Neuron (in vitro differentiated cells): ENCODE results near the gene ANKRD2.
"Not testable (repeated sequence)": the region's sequence is repeated elsewhere in the genome, so short reads cannot be mapped to it uniquely, and the experiment has no call there.

Experiments used
- H2AFZ ChIP-seq: one replicate; pipeline ENCODE4 v1.6.1; 2013; ENCODE audit warnings: low read depth, mild to moderate bottlenecking, inconsistent platforms, low read length, moderate library complexity
- H3K27me3 ChIP-seq: one replicate; pipeline ENCODE4 v1.6.1; 2013; ENCODE audit warnings: low read length; ENCODE audit not compliant: insufficient read depth
- H3K36me3 ChIP-seq: one replicate; pipeline ENCODE4 v1.6.1; 2013; ENCODE audit warnings: low read length; ENCODE audit not compliant: insufficient read depth
- H3K4me1 ChIP-seq: one replicate; pipeline ENCODE4 v1.6.1; 2013; ENCODE audit warnings: low read length; ENCODE audit not compliant: insufficient read depth
- H3K4me3 ChIP-seq: 2 replicates; pipeline ENCODE4 v1.5.1; 2013; ENCODE audit warnings: mild to moderate bottlenecking, low read length, moderate library complexity
- H3K9me3 ChIP-seq: one replicate; pipeline ENCODE4 v1.6.1; 2013; ENCODE audit warnings: low read length

The ANKRD2 gene

GRCh38 chr10:97572214-97572989, at the start of gene ANKRD2:
TSS of gene ANKRD2 (plus strand) at chr10:97572779. CDS start at chr10:97572789, 10 bp downstream.
- Histone ChIP-seq H3K36me3 (no peaks in the 10 kb centered on the region), H3K4me1 (peaks cover 6% of the 10 kb centered on the region), H3K4me3 (no peak within 1 kb of the TSS), H3K27me3 (peaks cover 3% of the 10 kb centered on the region), H3K9me3 (no peaks in the 10 kb centered on the region), H2AFZ (no peak within 1 kb of the TSS)

DNA sequence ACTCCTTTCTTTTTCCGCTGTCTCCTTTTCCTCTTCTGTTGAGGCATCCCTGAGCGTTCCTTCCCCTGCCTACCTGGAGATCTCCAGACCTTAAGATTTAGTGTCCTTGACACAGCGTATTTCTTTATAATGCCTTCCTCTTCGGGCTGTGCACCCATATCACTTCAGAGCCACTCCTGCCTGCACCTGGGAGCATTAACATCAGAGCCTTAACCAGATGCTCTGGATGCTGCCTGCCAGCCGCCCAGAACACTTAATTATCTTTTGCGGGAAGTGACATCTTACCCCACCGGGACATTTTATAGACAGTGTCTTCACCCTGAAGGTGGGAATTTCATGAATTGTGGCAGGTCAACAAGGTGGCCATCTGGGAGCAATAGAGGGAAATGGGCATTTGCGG, 49.6 kb upstream of the ANKRD2 start:
- no peak overlapping the region for H3K4me3 ChIP-seq
- no peaks in the 10 kb centered on the region for H3K9me3 ChIP-seq
- H3K27me3 ChIP-seq = no peaks in the 10 kb centered on the region
- peaks cover 18% of the 10 kb centered on the region for H3K4me1 ChIP-seq
- H3K36me3 ChIP-seq = no peaks in the 10 kb centered on the region
- H2AFZ ChIP-seq = no peak overlapping the region

DNA sequence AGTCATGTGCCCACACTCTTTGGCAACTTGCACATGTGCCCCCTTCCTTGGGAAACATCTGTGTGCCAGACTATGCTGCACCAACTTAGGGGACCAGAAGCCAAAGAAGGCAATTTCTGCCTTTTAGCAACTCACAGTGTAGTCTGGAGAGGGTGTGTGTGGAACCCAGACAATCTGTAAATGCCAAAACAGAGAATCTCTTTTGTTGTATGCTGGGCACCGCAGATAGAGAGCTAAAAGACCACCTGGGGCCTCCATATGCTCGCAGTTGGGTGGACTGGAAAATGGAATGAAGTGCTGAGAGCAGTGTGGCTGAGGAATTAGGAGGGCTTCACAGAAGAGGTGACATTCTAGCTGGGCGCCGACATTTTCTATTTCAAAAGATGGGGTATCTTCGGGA, 47.5 kb upstream of the ANKRD2 start:
- H2AFZ ChIP-seq = no peak overlapping the region
- H3K4me3 ChIP-seq = no peak overlapping the region
- peaks cover 2% of the 10 kb centered on the region for H3K9me3 ChIP-seq
- no peaks in the 10 kb centered on the region for H3K27me3 ChIP-seq
- no peaks in the 10 kb centered on the region for H3K36me3 ChIP-seq
- no peaks in the 10 kb centered on the region for H3K4me1 ChIP-seq

GRCh38 chr10:97525683-97526110, 46.9 kb upstream of the ANKRD2 start:
- no peak overlapping the region for H2AFZ ChIP-seq
- no peaks in the 10 kb centered on the region for H3K36me3 ChIP-seq
- H3K27me3 ChIP-seq = no peaks in the 10 kb centered on the region
- H3K9me3 ChIP-seq = peaks cover 2% of the 10 kb centered on the region
- no peaks in the 10 kb centered on the region for H3K4me1 ChIP-seq
- no peak overlapping the region for H3K4me3 ChIP-seq

DNA sequence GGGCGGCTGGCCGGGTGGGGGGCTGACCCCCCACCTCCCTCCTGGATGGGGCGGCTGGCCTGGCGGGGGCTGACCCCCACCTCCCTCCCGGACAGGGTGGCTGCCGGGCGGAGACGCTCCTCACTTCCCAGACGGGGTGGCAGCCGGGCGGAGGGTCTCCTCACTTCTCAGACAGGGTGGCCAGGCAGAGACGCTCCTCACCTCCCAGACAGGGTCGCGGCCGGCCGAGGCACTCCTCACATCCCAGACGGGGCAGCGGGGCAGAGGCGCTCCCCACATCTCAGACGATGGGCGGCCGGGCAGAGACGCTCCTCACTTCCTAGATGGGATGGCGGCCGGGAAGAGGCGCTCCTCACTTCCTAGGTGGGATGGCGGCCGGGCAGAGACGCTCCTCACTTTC, 43.7 kb upstream of the ANKRD2 start:
- not testable (repeated sequence) for H3K27me3 ChIP-seq, H3K4me1 ChIP-seq, H3K4me3 ChIP-seq, H3K9me3 ChIP-seq, H3K36me3 ChIP-seq, H2AFZ ChIP-seq

GRCh38 chr10:97529685-97530465, 42.7 kb upstream of the ANKRD2 start:
- H3K27me3 ChIP-seq = no peaks in the 10 kb centered on the region
- H3K4me1 ChIP-seq = peaks cover 9% of the 10 kb centered on the region
- no peak overlapping the region for H3K4me3 ChIP-seq
- peaks cover 2% of the 10 kb centered on the region for H3K9me3 ChIP-seq
- no peaks in the 10 kb centered on the region for H3K36me3 ChIP-seq
- H2AFZ ChIP-seq = no peak overlapping the region

DNA sequence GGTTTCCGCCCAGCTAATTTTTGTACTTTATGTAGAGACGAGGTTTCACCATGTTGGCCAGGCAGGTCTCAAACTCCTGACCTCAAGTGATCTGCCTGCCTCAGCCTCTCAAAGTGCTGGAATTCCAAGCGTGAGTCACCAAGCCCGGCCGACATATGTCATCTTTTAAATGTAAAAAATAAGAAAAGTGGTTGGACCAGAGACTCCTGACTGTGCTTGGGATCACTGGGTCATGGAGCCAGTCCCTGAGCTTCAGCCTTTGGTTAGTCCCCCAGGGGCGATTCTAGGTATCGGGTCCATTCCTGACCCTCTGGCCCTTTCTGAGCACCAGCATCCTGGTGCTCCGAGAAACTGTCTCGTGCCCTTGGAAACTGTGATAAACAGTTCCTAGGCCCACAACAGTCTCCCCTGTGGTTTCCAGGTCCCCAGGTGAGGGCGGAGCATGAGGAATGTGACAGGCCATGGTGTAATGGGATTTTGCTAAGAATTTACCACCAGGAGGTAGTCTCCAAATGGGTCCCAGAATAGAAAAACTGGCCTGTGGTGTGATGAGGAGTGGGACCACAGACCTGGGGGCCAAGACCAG, 41.1 kb upstream of the ANKRD2 start:
- peaks cover 9% of the 10 kb centered on the region for H3K4me1 ChIP-seq
- no peaks in the 10 kb centered on the region for H3K36me3 ChIP-seq
- H2AFZ ChIP-seq = no peak overlapping the region
- H3K4me3 ChIP-seq = no peak overlapping the region
- H3K9me3 ChIP-seq = peaks cover 2% of the 10 kb centered on the region
- H3K27me3 ChIP-seq = no peaks in the 10 kb centered on the region

DNA sequence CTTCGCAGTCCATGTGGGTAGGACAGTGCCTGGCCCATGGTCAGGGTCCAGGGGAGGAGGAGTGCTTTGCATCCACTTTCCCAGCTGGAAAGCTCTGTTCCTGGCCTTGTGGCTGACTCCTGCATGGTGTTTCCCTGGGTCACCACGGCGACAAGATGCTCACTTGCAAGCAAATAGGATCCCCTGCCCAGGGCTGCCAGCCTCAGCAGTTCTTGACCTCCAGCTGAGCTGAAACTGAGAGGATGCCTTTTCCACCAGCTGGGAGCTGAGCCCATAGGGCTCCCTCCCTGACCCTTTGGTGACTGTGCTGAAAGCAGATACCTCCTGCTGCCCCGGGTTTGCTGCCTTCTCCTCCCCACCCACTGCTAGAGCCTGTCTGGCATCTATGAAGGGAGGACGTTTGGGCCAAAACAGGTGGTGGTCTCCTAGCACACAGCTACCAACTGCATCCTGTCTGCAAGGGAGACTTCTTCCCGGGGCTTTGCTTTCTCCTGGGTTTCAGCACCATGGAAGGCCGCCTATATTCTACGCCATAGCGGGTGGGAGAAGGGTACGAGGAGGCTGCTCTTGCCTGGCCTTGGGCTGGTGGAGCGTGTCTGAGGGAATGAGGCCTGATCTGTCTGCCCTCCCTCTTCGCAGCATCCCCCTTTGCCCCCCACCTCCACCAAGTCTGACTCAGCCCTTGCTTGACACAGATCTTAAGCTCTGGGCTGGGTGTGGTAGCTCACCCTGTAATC, 39.5 kb upstream of the ANKRD2 start:
- Histone ChIP-seq H3K9me3 (peaks cover 2% of the 10 kb centered on the region), H2AFZ (no peak overlapping the region), H3K4me3 (no peak overlapping the region), H3K36me3 (no peaks in the 10 kb centered on the region), H3K4me1 (peaks cover 9% of the 10 kb centered on the region), H3K27me3 (no peaks in the 10 kb centered on the region)

GRCh38 chr10:97533888-97534287, 38.7 kb upstream of the ANKRD2 start:
- H3K9me3 ChIP-seq = peaks cover 2% of the 10 kb centered on the region
- H3K4me1 ChIP-seq = peaks cover 9% of the 10 kb centered on the region
- H2AFZ ChIP-seq = no peak overlapping the region
- H3K36me3 ChIP-seq = no peaks in the 10 kb centered on the region
- no peak overlapping the region for H3K4me3 ChIP-seq
- H3K27me3 ChIP-seq = no peaks in the 10 kb centered on the region

DNA sequence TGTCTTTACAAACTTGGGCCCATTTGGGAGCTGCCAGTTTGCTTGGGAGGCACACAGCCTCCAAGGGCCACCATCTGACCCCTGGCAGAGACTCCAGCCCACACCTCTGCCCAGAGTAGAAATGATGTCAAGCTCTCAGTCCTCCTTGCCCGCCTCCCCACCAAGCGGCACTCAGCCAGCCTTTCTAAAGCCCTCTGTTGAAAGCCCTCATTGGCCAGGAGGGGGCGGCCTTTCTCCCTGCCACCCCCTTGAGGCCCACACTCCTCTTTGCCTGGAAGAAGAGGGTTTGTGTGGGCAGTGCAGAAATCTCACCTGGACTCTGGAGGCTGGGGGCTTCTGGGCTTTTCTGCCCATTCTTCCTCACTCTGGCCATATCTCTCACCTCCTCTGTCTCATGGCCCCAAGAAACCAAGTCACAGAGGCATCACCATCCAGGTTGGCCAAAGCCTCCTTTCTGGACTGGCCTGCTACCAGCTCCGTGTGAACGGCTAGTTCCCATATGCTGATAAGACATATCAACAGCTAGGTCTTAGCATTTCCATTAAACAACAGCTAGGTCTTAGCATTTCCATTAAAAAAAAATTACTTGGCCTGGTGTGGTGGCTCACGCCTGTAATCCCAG, 37.7 kb upstream of the ANKRD2 start:
- Histone ChIP-seq H3K4me3 (no peak overlapping the region), H2AFZ (no peak overlapping the region), H3K4me1 (peaks cover 9% of the 10 kb centered on the region), H3K36me3 (no peaks in the 10 kb centered on the region), H3K27me3 (no peaks in the 10 kb centered on the region), H3K9me3 (peaks cover under 1% of the 10 kb centered on the region)

- no peak overlapping the region for H2AFZ ChIP-seq
- peaks cover 14% of the 10 kb centered on the region for H3K4me1 ChIP-seq
- no peaks in the 10 kb centered on the region for H3K9me3 ChIP-seq
- no peaks in the 10 kb centered on the region for H3K36me3 ChIP-seq
- H3K4me3 ChIP-seq = no peak overlapping the region
- no peaks in the 10 kb centered on the region for H3K27me3 ChIP-seq
Measured at GRCh38 chr10:97537186-97537869, 35.3 kb upstream of the ANKRD2 start.

DNA sequence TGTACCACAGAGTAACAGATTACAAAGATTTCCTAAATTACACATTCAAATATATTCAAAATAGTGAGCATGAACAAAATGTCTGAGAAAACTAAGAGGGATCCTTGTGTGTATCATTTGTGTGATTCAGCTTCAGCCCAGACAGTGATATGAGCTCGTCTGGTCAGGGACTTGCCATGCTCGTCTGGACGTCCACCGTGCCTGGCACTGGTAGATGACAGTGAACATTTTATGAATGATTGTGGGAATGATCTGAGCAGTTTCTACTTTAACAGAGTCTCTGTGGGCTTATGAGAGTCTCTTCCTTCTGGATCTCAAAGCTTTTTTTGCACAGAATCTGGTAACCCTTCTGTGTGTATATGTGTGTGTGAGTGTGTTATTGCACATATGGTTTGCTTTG, 34.2 kb upstream of the ANKRD2 start:
- H3K27me3 ChIP-seq = no peaks in the 10 kb centered on the region
- peaks cover 17% of the 10 kb centered on the region for H3K4me1 ChIP-seq
- H3K36me3 ChIP-seq = no peaks in the 10 kb centered on the region
- H2AFZ ChIP-seq = no peak overlapping the region
- H3K4me3 ChIP-seq = no peak overlapping the region
- H3K9me3 ChIP-seq = no peaks in the 10 kb centered on the region
